Mesodermal cell (in vitro differentiated cells): ENCODE measurements around the gene ENTREP1.
"Not testable (repeated sequence)": the region's sequence is repeated elsewhere in the genome, so short reads cannot be mapped to it uniquely, and the experiment has no call there.

Source experiments
- H3K27ac ChIP-seq: 2 replicates; pipeline ENCODE4 v1.7.0; 2013; ENCODE audit warnings: mild to moderate bottlenecking, low read depth, low read length, moderate library complexity; ENCODE audit not compliant: severe bottlenecking
- H3K36me3 ChIP-seq: 2 replicates; pipeline ENCODE4 v1.7.1; 2013; ENCODE audit warnings: mild to moderate bottlenecking, low read length, moderate library complexity; ENCODE audit not compliant: control insufficient read depth, insufficient read depth
- H3K4me1 ChIP-seq: one replicate; pipeline ENCODE4 v1.7.1; 2013; ENCODE audit warnings: mild to moderate bottlenecking, low read length; ENCODE audit not compliant: insufficient read depth, control insufficient read depth, poor library complexity, severe bottlenecking
- H3K4me3 ChIP-seq: 2 replicates; pipeline ENCODE4 v1.7.0; 2013; ENCODE audit warnings: low read length, control low read depth, mild to moderate bottlenecking; ENCODE audit not compliant: insufficient read depth, poor library complexity, severe bottlenecking; ENCODE audit errors: extremely low read depth
- H3K9me3 ChIP-seq: 2 replicates; pipeline ENCODE4 v1.7.1; 2013; ENCODE audit warnings: mild to moderate bottlenecking, low read length, moderate library complexity; ENCODE audit not compliant: control insufficient read depth
- WGBS, 2 experiments: methylation state at CpG; one replicate each; pipeline ENCODE4 v1.1.5; 2013; ENCODE audit warnings: missing lambda C conversion rate in 2 of 2; ENCODE audit not compliant: insufficient coverage in 2 of 2; 5-methylcytosine and 5-hydroxymethylcytosine counted together

Gene ENTREP1

GRCh38 chr9:69409936-69410335 is 84.9 kb downstream of the ENTREP1 start:
- WGBS, 2 experiments, result 41 to 47% methylated on average over 5 to 6 of the region's 6 CpGs
- H3K27ac ChIP-seq, result not testable (repeated sequence)

GRCh38 chr9:69411246-69411645 is 86.2 kb downstream of the ENTREP1 start:
- no peak overlapping the region for H3K27ac ChIP-seq
- no peaks in the 10 kb centered on the region for H3K9me3 ChIP-seq
- no peaks in the 10 kb centered on the region for H3K36me3 ChIP-seq
- no peak overlapping the region for H3K4me3 ChIP-seq
- 94 to 100% methylated on average over 1 of the region's 3 CpGs for WGBS, 2 experiments
- no peaks in the 10 kb centered on the region for H3K4me1 ChIP-seq

More at GRCh38 chr9:69409936-69410335, 84.9 kb downstream of the ENTREP1 start:
- not testable (repeated sequence) for H3K4me1 ChIP-seq, H3K4me3 ChIP-seq, H3K9me3 ChIP-seq, H3K36me3 ChIP-seq

GRCh38 chr9:69411931-69412740 is 87.1 kb downstream of the ENTREP1 start:
- WGBS, 2 experiments, result 87 to 88% methylated on average over 46 to 47 of the region's 52 CpGs
- Histone ChIP-seq H3K4me3 (no peak overlapping the region), H3K36me3 (no peaks in the 10 kb centered on the region), H3K4me1 (no peaks in the 10 kb centered on the region), H3K27ac (no peak overlapping the region), H3K9me3 (no peaks in the 10 kb centered on the region)

- Histone ChIP-seq H3K9me3 (no peaks in the 10 kb centered on the region), H3K4me3 (no peak overlapping the region)
- 43% methylated on average over 16 to 19 of the region's 20 CpGs for WGBS, 2 experiments
Observed at GRCh38 chr9:69412741-69413150, 87.7 kb downstream of the ENTREP1 start.

GRCh38 chr9:69420611-69421270 is 95.7 kb downstream of the ENTREP1 start:
- no peaks in the 10 kb centered on the region for H3K36me3 ChIP-seq
- no peak overlapping the region for H3K27ac ChIP-seq
- no peaks in the 10 kb centered on the region for H3K9me3 ChIP-seq
- 88 to 100% methylated on average over 1 to 9 of the region's 10 CpGs for WGBS, 2 experiments
- H3K4me3 ChIP-seq, result no peak overlapping the region
- H3K4me1 ChIP-seq, result no peaks in the 10 kb centered on the region

More at GRCh38 chr9:69412741-69413150, 87.7 kb downstream of the ENTREP1 start:
- no peaks in the 10 kb centered on the region for H3K4me1 ChIP-seq
- no peak overlapping the region for H3K27ac ChIP-seq
- H3K36me3 ChIP-seq, result no peaks in the 10 kb centered on the region

GRCh38 chr9:69421908-69422801 is 97.1 kb downstream of the ENTREP1 start:
- H3K27ac ChIP-seq, result no peak overlapping the region
- 56 to 69% methylated on average over 12 to 14 of the region's 16 CpGs for WGBS, 2 experiments
- no peak overlapping the region for H3K4me3 ChIP-seq
- H3K36me3 ChIP-seq, result no peaks in the 10 kb centered on the region
- H3K9me3 ChIP-seq, result no peaks in the 10 kb centered on the region
- H3K4me1 ChIP-seq, result no peaks in the 10 kb centered on the region

- no peaks in the 10 kb centered on the region for H3K36me3 ChIP-seq
- no peak overlapping the region for H3K27ac ChIP-seq
- 92 to 95% methylated on average over 12 to 15 of the region's 17 CpGs for WGBS, 2 experiments
- no peaks in the 10 kb centered on the region for H3K9me3 ChIP-seq
- H3K4me3 ChIP-seq, result no peak overlapping the region
- H3K4me1 ChIP-seq, result no peaks in the 10 kb centered on the region
Observed at GRCh38 chr9:69425136-69425801, 100.3 kb downstream of the ENTREP1 start.

- Histone ChIP-seq H3K4me1 (no peaks in the 10 kb centered on the region), H3K4me3 (no peak overlapping the region), H3K9me3 (no peaks in the 10 kb centered on the region), H3K36me3 (no peaks in the 10 kb centered on the region), H3K27ac (no peak overlapping the region)
- no CpG with 5 or more reads among the region's 4 CpGs for WGBS, 2 experiments
Observed at GRCh38 chr9:69427286-69427685, 102.3 kb downstream of the ENTREP1 start.

- H3K4me3 ChIP-seq, result no peak overlapping the region
- 89% methylated on average over 10 to 14 of the region's 15 CpGs for WGBS, 2 experiments
- H3K9me3 ChIP-seq, result no peaks in the 10 kb centered on the region
- H3K27ac ChIP-seq, result no peak overlapping the region
- H3K4me1 ChIP-seq, result no peaks in the 10 kb centered on the region
- no peaks in the 10 kb centered on the region for H3K36me3 ChIP-seq
Observed at GRCh38 chr9:69428017-69428785, 103.2 kb downstream of the ENTREP1 start.
